HG02571 (cell line): Measurements from ENCODE around the gene DEDD.
A peak's percentile ranks its signal among the peaks of the same experiment; 100 is the strongest.
"Not testable (repeated sequence)": the region's sequence is repeated elsewhere in the genome, so short reads cannot be mapped to it uniquely, and the experiment has no call there.

Experiments
- ATAC-seq: cut with Tn5 transposase; IDR thresholded peaks from one replicate; pipeline ENCODE4 v1.9.1; 2021; ENCODE audit warnings: mild to moderate bottlenecking, moderate library complexity; ENCODE audit not compliant: unreplicated experiment

Gene DEDD

GRCh38 chr1:161130266-161130665 lies 2.2 kb downstream of the DEDD start:
- ATAC-seq: no peak

GRCh38 chr1:161128591-161129420 lies 3.7 kb downstream of the DEDD start:
- ATAC-seq: no peak

- ATAC-seq: no peak
Observed at GRCh38 chr1:161127649-161128048, 4.8 kb downstream of the DEDD start.

- ATAC-seq: no peak
Observed at GRCh38 chr1:161122967-161123366, 9.5 kb downstream of the DEDD start.

- no peak for ATAC-seq
Observed at GRCh38 chr1:161121834-161122233, 10.6 kb downstream of the DEDD start.

- ATAC-seq: no peak
Observed at GRCh38 chr1:161121042-161121650, 11.3 kb downstream of the DEDD start.

- peak; percentile 51 for ATAC-seq
Observed at GRCh38 chr1:161119092-161119903, 13.2 kb downstream of the DEDD start.

GRCh38 chr1:161117759-161118581 lies 14.5 kb downstream of the DEDD start, which contains the start of the genes NIT1 and PFDN2:
NIT1 (plus strand) TSS chr1:161118105; CDS start chr1:161118177, 72 bp downstream.
PFDN2 (minus strand) TSS chr1:161118037; CDS start chr1:161118026, 11 bp downstream.
- ATAC-seq: peak; percentile 64

GRCh38 chr1:161115961-161116360 lies 16.5 kb downstream of the DEDD start:
- not testable (repeated sequence) for ATAC-seq

GRCh38 chr1:161115132-161115711 lies 17.2 kb downstream of the DEDD start:
- no peak for ATAC-seq

- ATAC-seq: no peak
Observed at GRCh38 chr1:161114556-161114955, 17.9 kb downstream of the DEDD start.

GRCh38 chr1:161113915-161114314 lies 18.6 kb downstream of the DEDD start:
- no peak for ATAC-seq

- no peak for ATAC-seq
Observed at GRCh38 chr1:161111527-161111926, 20.9 kb downstream of the DEDD start.

GRCh38 chr1:161111117-161111516 lies 21.4 kb downstream of the DEDD start:
- no peak for ATAC-seq

GRCh38 chr1:161106431-161106830 lies 26.0 kb downstream of the DEDD start:
- no peak for ATAC-seq

GRCh38 chr1:161100556-161100955 lies 31.9 kb downstream of the DEDD start:
- ATAC-seq: no peak

- no peak for ATAC-seq
Observed at GRCh38 chr1:161099090-161099802, 33.2 kb downstream of the DEDD start.

GRCh38 chr1:161098210-161099068 lies 34.0 kb downstream of the DEDD start, which contains the start of gene KLHDC9:
KLHDC9 (plus strand) TSS chr1:161098361; CDS start chr1:161098536, 175 bp downstream.
- peak; percentile 63 for ATAC-seq
